IMR-90 (cell line): ENCODE data around the gene PLEK2. TPM values are rescaled to one million over a fixed set of nuclear protein-coding genes. Genes with fewer than 3 reads are reported as not detected.

Source experiments
- ATAC-seq: fragments of 200-7000 bp; cut with Tn5 transposase; 2 replicates; pipeline ENCODE4 v1.9.1; 2020; ENCODE audit warnings: low read depth, mild to moderate bottlenecking, moderate library complexity
- BruUV-seq: library from RNA; stranded (reverse); fragments of 400-500 nt; replicated peaks from 2 replicates; lab custom pipeline; 2021; lab: Mats Ljungman, UMichigan
- CTCF ChIA-PET: fragments of 300-600 bp; formaldehyde crosslinking; extraction: SDS; loops from one replicate; lab custom pipeline; 2021; ENCODE audit warnings: antibody characterized with exemption; lab: Yijun Ruan, JAX
- POLR2A ChIA-PET: fragments of 300-600 bp; sonication (Branson Sonifier 250); formaldehyde crosslinking; loops from one replicate; lab custom pipeline; 2022; ENCODE audit warnings: antibody characterized with exemption; ENCODE audit not compliant: unreplicated experiment; lab: Charles Lee
- DNase-seq: peaks from one replicate; pipeline ENCODE4 v3.0.0; 2013
- H2AFZ ChIP-seq: replicated peaks from 2 replicates; pipeline ENCODE3; 2013; ENCODE audit warnings: low read length, mild to moderate bottlenecking; ENCODE audit not compliant: poor library complexity
- H2AK5ac ChIP-seq: 2 replicates; pipeline ENCODE4 v1.6.1; 2013; ENCODE audit warnings: low read depth, low read length, inconsistent platforms
- H2AK9ac ChIP-seq: replicated peaks from 2 replicates; pipeline ENCODE3; 2013; ENCODE audit warnings: mild to moderate bottlenecking, low read depth, low read length, moderate library complexity; ENCODE audit not compliant: poor library complexity
- H2BK120ac ChIP-seq: 2 replicates; pipeline ENCODE4 v1.6.1; 2013; ENCODE audit warnings: low read depth, low read length, inconsistent platforms
- H2BK15ac ChIP-seq: 3 replicates; pipeline ENCODE4 v1.6.1; 2013; ENCODE audit warnings: low read depth, low read length, inconsistent platforms
- H2BK20ac ChIP-seq: 2 replicates; pipeline ENCODE4 v1.6.1; 2013; ENCODE audit warnings: low read depth, mild to moderate bottlenecking, inconsistent platforms, low read length, moderate library complexity
- H2BK5ac ChIP-seq: 2 replicates; pipeline ENCODE4 v1.6.1; 2013; ENCODE audit warnings: mild to moderate bottlenecking, low read depth, low read length, inconsistent platforms; ENCODE audit not compliant: poor library complexity, severe bottlenecking
- H3K14ac ChIP-seq: replicated peaks from 2 replicates; pipeline ENCODE4 v1.6.1; 2013; ENCODE audit warnings: low read depth, low read length, inconsistent platforms
- H3K18ac ChIP-seq: 2 replicates; pipeline ENCODE4 v1.6.1; 2013; ENCODE audit warnings: low read depth, low read length, control low read depth
- H3K23ac ChIP-seq: 2 replicates; pipeline ENCODE4 v1.6.1; 2013; ENCODE audit warnings: low read depth, low read length, inconsistent platforms
- H3K27ac ChIP-seq: 2 replicates; pipeline ENCODE4 v1.5.1; 2013; ENCODE audit warnings: mild to moderate bottlenecking, control low read depth, low read length; ENCODE audit not compliant: insufficient read depth
- H3K27me3 ChIP-seq: 2 replicates; pipeline ENCODE4 v1.6.1; 2013; ENCODE audit warnings: low read length; ENCODE audit not compliant: control insufficient read depth, insufficient read depth
- H3K36me3 ChIP-seq: 2 replicates; pipeline ENCODE4 v1.6.1; 2013; ENCODE audit warnings: low read length, mixed read lengths; ENCODE audit not compliant: control insufficient read depth, insufficient read depth
- H3K4ac ChIP-seq: 2 replicates; pipeline ENCODE4 v1.6.1; 2013; ENCODE audit warnings: low read depth, low read length, inconsistent platforms
- H3K4me1 ChIP-seq: 2 replicates; pipeline ENCODE4 v1.6.1; 2013; ENCODE audit warnings: low read length, mixed read lengths; ENCODE audit not compliant: control insufficient read depth, insufficient read depth
- H3K4me2 ChIP-seq: 2 replicates; pipeline ENCODE4 v1.6.1; 2013; ENCODE audit warnings: low read depth, mild to moderate bottlenecking, control low read depth, low read length, moderate library complexity
- H3K4me3 ChIP-seq: 2 replicates; pipeline ENCODE4 v1.5.1; 2013; ENCODE audit warnings: low read depth, mild to moderate bottlenecking, control low read depth, low read length, moderate library complexity; ENCODE audit not compliant: insufficient read depth
- H3K56ac ChIP-seq: 2 replicates; pipeline ENCODE4 v1.6.1; 2013; ENCODE audit warnings: low read length, inconsistent platforms; ENCODE audit not compliant: insufficient read depth; ENCODE audit errors: extremely low read depth
- H3K79me1 ChIP-seq, 2 experiments: 2 replicates each; pipeline ENCODE4 v1.6.1; 2013; ENCODE audit warnings: low read length in 2 of 2, inconsistent platforms in 1 of 2, low read depth in 1 of 2
- H3K9ac ChIP-seq: 2 replicates; pipeline ENCODE4 v1.6.1; 2013; ENCODE audit warnings: low read depth, low read length, control low read depth
- H3K9me1 ChIP-seq: 2 replicates; pipeline ENCODE4 v1.6.1; 2013; ENCODE audit warnings: low read length, inconsistent platforms; ENCODE audit not compliant: insufficient read depth
- H3K9me3 ChIP-seq: 2 replicates; pipeline ENCODE4 v1.6.1; 2013; ENCODE audit warnings: low read length; ENCODE audit not compliant: control insufficient read depth, insufficient read depth
- H4K20me1 ChIP-seq: 2 replicates; pipeline ENCODE4 v1.6.1; 2013; ENCODE audit warnings: low read length, inconsistent platforms; ENCODE audit not compliant: insufficient read depth
- H4K5ac ChIP-seq: 2 replicates; pipeline ENCODE4 v1.6.1; 2013; ENCODE audit warnings: mild to moderate bottlenecking, low read depth, low read length, control low read depth
- H4K8ac ChIP-seq, 2 experiments: 2 replicates each; pipeline ENCODE4 v1.6.1; 2013; ENCODE audit warnings: low read depth in 2 of 2, low read length in 2 of 2, control low read depth in 1 of 2, inconsistent platforms in 1 of 2
- H4K91ac ChIP-seq: 2 replicates; pipeline ENCODE4 v1.6.1; 2013; ENCODE audit warnings: low read depth, low read length, inconsistent platforms; ENCODE audit not compliant: insufficient read depth
- BHLHE40 ChIP-seq: fragments of 150-350 bp; IDR thresholded peaks from 2 replicates; pipeline ENCODE4 v1.6.1; 2016; ENCODE audit warnings: mild to moderate bottlenecking, low read depth, low read length
- CEBPB ChIP-seq: IDR thresholded peaks from 2 replicates; pipeline ENCODE4 v1.6.1; 2012; ENCODE audit warnings: low read depth, low read length, improper control_type of control experiment
- CHD1 ChIP-seq: IDR thresholded peaks from 2 replicates; pipeline ENCODE4 v1.6.1; 2012; ENCODE audit warnings: low read depth, low read length, improper control_type of control experiment
- MAFK ChIP-seq: IDR thresholded peaks from 2 replicates; pipeline ENCODE4 v1.6.1; 2012; ENCODE audit warnings: low read depth, low read length, improper control_type of control experiment
- MAZ ChIP-seq: IDR thresholded peaks from 2 replicates; pipeline ENCODE4 v1.6.1; 2012; ENCODE audit warnings: low read depth, mild to moderate bottlenecking, low read length, improper control_type of control experiment, moderate library complexity, borderline replicate concordance
- MXI1 ChIP-seq: IDR thresholded peaks from 2 replicates; pipeline ENCODE4 v1.6.1; 2012; ENCODE audit warnings: low read depth, mild to moderate bottlenecking, low read length, moderate library complexity, borderline replicate concordance
- NFE2L2 ChIP-seq: fragments of 150-350 bp; IDR thresholded peaks from 2 replicates; pipeline ENCODE4 v1.6.1; 2016; ENCODE audit warnings: low read depth, mild to moderate bottlenecking, low read length
- RAD21 ChIP-seq: IDR thresholded peaks from 2 replicates; pipeline ENCODE4 v1.6.1; 2012; ENCODE audit warnings: low read length, improper control_type of control experiment
- RCOR1 ChIP-seq: IDR thresholded peaks from 2 replicates; pipeline ENCODE4 v1.6.1; 2012; ENCODE audit warnings: mild to moderate bottlenecking, low read length, improper control_type of control experiment; ENCODE audit not compliant: insufficient replicate concordance
- RFX5 ChIP-seq: IDR thresholded peaks from 2 replicates; pipeline ENCODE4 v1.8.0; 2012; ENCODE audit warnings: low read depth, mild to moderate bottlenecking, low read length, moderate library complexity
- SMC3 ChIP-seq: fragments of 150-350 bp; IDR thresholded peaks from 2 replicates; pipeline ENCODE4 v1.6.1; 2016; ENCODE audit warnings: low read depth, mild to moderate bottlenecking, antibody characterized with exemption, low read length, moderate library complexity
- WGBS, 2 experiments: methylation state at CpG; one replicate each; pipeline versions ENCODE4 v1.1.5 to v1.1.7; 2013; ENCODE audit warnings: missing lambda C conversion rate in 2 of 2; ENCODE audit not compliant: insufficient read length in 1 of 2; ENCODE audit errors: extremely low coverage in 2 of 2; 5-methylcytosine and 5-hydroxymethylcytosine counted together
- dilution Hi-C: fragments of 300-500 bp; cut with HindIII; formaldehyde crosslinking; loops from one replicate; pipeline ENCODE4 v1.14.3; 2018; ENCODE audit warnings: low sequenced_read_pairs; ENCODE audit not compliant: unreplicated experiment
- in situ Hi-C: fragments of 300-500 bp; cut with MboI; formaldehyde crosslinking; loops from 3 replicates; pipeline ENCODE4 v1.14.3; 2019; ENCODE audit warnings: low sequenced_read_pairs, inconsistent platforms, mixed read lengths
- intact Hi-C: fragments of 100-400 bp; cut with micrococcal nuclease; formaldehyde crosslinking; loops from 2 replicates; pipeline ENCODE4 v1.10.0; 2022
- polyA plus RNA-seq, 3 experiments: library from polyadenylated mRNA; depleted of rRNA; stranded (reverse); fragments of >200 nt; gene quantifications; 2 replicates each; pipeline ENCODE4 v1.2.3, GENCODE V29; 2012; ENCODE audit warnings: low replicate concordance in 1 of 3
- total RNA-seq: library from RNA; depleted of rRNA; stranded (reverse); fragments of >200 nt; gene quantifications from 2 replicates; pipeline ENCODE4 v1.2.3, GENCODE V29; 2012
- TF ChIP-seq, protein P1 (sequence below): fragments of 150-350 bp; IDR thresholded peaks from 2 replicates; pipeline ENCODE4 v1.6.1; 2016; ENCODE audit warnings: low read depth, mild to moderate bottlenecking, low read length, moderate library complexity, borderline replicate concordance
- TF ChIP-seq, protein P2 (sequence below): fragments of 150-350 bp; IDR thresholded peaks from 2 replicates; pipeline ENCODE4 v1.6.1; 2017; ENCODE audit warnings: mild to moderate bottlenecking, antibody characterized with exemption, low read length, low read depth
- TF ChIP-seq, protein P3 (sequence below): conservative IDR thresholded peaks from 2 replicates; pipeline ENCODE4 v1.5.1; 2012; ENCODE audit warnings: mild to moderate bottlenecking, low read depth, low read length, improper control_type of control experiment

PLEK2 gene
- total and polyA plus RNA-seq, 2 of the 4 experiments (the other 2 are of a cell fraction): 1.7 to 2.5 TPM

GRCh38 chr14:67387195-67387594, 24.8 kb downstream of the PLEK2 start:
- H4K5ac ChIP-seq: no peak overlapping the region
- no peak overlapping the region for H2BK20ac ChIP-seq
- POLR2A ChIA-PET: no interaction called here
- no CpG with 5 or more reads among the region's 2 CpGs for WGBS, 2 experiments
- BruUV-seq: no TSS peak
- no peak overlapping the region for H2BK120ac ChIP-seq
- peak; percentile 56 for DNase-seq
- no peak overlapping the region for H3K14ac ChIP-seq
- no peaks in the 10 kb centered on the region for H3K79me1 ChIP-seq
- no peak overlapping the region for H3K4me2 ChIP-seq
- H2AK9ac ChIP-seq: no peak overlapping the region
- in situ Hi-C loops: no loop called here
- no peaks in the 10 kb centered on the region for H3K4me1 ChIP-seq
- no peak overlapping the region for H3K56ac ChIP-seq
- H4K91ac ChIP-seq: no peak overlapping the region
- no peaks in the 10 kb centered on the region for H3K9me3 ChIP-seq
- CTCF ChIA-PET: no interaction called here
- no peak overlapping the region for H3K4me3 ChIP-seq
- no peaks in the 10 kb centered on the region for H3K27me3 ChIP-seq
- H3K18ac ChIP-seq: no peak overlapping the region
- no peak overlapping the region for H3K4ac ChIP-seq
- dilution Hi-C loops: no loop called here
- H2AK5ac ChIP-seq: no peak overlapping the region
- intact Hi-C loops: no loop called here
- no peak overlapping the region for H3K27ac ChIP-seq
- no peak overlapping the region for H3K9ac ChIP-seq
- no peak overlapping the region for H4K8ac ChIP-seq
- H2BK15ac ChIP-seq: no peak overlapping the region
- H2AFZ ChIP-seq: no peak overlapping the region
- no peaks in the 10 kb centered on the region for H3K9me1 ChIP-seq
- ATAC-seq: peak; percentile 64
- H3K23ac ChIP-seq: no peak overlapping the region
- peaks cover 18% of the 10 kb centered on the region for H3K36me3 ChIP-seq
- no peaks in the 10 kb centered on the region for H4K20me1 ChIP-seq
- TF ChIP-seq CEBPB (no peak), CHD1 (no peak), NFE2L2 (no peak), MAZ (no peak), SMC3 (no peak), MAFK (no peak), RCOR1 (no peak), RAD21 (no peak), RFX5 (no peak), BHLHE40 (no peak), MXI1 (no peak)
- TF ChIP-seq, protein P1, sequence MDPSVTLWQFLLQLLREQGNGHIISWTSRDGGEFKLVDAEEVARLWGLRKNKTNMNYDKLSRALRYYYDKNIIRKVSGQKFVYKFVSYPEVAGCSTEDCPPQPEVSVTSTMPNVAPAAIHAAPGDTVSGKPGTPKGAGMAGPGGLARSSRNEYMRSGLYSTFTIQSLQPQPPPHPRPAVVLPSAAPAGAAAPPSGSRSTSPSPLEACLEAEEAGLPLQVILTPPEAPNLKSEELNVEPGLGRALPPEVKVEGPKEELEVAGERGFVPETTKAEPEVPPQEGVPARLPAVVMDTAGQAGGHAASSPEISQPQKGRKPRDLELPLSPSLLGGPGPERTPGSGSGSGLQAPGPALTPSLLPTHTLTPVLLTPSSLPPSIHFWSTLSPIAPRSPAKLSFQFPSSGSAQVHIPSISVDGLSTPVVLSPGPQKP: no peak
- TF ChIP-seq, protein P2, sequence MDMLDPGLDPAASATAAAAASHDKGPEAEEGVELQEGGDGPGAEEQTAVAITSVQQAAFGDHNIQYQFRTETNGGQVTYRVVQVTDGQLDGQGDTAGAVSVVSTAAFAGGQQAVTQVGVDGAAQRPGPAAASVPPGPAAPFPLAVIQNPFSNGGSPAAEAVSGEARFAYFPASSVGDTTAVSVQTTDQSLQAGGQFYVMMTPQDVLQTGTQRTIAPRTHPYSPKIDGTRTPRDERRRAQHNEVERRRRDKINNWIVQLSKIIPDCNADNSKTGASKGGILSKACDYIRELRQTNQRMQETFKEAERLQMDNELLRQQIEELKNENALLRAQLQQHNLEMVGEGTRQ: no peak
- TF ChIP-seq, protein P3, sequence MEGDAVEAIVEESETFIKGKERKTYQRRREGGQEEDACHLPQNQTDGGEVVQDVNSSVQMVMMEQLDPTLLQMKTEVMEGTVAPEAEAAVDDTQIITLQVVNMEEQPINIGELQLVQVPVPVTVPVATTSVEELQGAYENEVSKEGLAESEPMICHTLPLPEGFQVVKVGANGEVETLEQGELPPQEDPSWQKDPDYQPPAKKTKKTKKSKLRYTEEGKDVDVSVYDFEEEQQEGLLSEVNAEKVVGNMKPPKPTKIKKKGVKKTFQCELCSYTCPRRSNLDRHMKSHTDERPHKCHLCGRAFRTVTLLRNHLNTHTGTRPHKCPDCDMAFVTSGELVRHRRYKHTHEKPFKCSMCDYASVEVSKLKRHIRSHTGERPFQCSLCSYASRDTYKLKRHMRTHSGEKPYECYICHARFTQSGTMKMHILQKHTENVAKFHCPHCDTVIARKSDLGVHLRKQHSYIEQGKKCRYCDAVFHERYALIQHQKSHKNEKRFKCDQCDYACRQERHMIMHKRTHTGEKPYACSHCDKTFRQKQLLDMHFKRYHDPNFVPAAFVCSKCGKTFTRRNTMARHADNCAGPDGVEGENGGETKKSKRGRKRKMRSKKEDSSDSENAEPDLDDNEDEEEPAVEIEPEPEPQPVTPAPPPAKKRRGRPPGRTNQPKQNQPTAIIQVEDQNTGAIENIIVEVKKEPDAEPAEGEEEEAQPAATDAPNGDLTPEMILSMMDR: no peak
- no peak overlapping the region for H2BK5ac ChIP-seq
